CD4-positive, alpha-beta T cell treated with Interleukin-15 for 1 hour (primary cell): ENCODE results near the gene JAKMIP2.
"Not testable (repeated sequence)": the region's sequence is repeated elsewhere in the genome, so short reads cannot be mapped to it uniquely, and the experiment has no call there.

Experiments
- DNase-seq: peaks from one replicate; pipeline ENCODE4 v3.0.0-alpha.2; 2020

JAKMIP2 gene

DNA sequence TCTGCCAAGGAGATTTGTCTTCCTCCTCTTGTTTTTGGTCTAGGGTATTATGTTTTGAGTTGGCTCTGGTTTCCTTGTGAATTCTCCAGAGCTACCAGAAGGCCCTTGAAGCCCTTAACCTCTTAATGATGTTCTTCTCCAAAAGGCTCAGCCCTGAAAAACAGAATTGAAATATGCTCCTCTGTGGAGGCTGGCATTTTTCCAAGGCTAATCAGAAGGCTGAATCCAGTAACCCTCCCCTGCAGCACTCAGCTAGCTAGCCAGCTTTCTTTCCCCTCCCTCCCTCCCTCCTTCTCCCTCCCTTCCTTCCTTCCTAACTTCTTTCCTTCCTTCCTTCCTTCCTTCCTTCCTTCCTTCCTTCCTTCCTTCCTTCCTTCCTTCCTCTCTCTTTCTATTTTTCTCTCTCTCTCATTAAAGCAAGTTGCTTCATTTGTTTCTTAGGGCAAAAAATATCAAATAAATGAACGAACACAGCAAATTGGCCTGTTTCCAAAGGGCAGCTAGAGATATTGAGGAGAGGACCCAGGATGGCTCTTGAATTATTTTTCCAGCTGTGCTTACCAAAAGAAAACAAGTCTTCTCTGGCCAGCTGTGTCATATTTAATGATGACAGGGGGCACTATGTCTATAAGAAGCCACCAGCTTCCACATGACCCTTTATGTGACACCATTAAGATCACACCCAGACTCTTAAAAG is 38.7 kb downstream of the JAKMIP2 start:
- DNase-seq, result no peak

DNA sequence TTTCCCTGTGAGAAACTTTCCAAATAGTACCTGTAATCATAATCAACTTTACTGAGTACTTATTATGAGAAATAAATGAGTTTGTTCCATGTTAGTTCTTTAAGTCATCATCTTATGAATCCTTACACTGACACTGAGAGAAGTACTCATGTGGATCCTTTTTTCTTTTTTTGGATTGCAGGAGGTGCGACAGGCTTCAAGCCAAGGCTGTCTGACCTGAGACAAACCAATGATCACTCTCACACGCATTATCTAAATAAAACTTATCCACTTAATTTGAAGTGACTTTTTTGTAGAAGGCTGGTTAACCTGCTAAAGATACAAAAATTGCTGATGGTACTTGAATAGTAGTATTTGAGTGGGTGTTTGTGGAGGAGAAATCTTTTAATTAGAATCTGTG is 39.5 kb downstream of the JAKMIP2 start:
- no peak for DNase-seq

DNA sequence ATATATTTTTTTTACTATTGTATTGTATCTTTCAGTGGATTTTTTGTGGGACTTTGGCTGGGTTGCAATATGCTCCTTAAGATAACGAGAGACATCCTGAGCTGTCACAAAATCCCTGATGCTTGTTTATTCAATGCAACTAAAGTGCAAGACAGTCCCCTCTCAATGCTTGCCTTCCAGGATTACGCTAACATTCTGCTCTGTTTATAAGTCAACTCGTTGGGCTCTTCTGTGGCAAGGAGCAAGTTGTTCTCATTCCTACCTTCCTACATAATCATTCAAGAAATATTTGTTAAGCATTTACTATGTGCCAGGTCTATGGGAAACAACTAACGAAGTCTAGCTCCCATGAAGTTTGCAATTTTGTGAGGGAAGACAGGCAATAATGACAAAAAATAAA is 40.4 kb downstream of the JAKMIP2 start:
- no peak for DNase-seq

DNA sequence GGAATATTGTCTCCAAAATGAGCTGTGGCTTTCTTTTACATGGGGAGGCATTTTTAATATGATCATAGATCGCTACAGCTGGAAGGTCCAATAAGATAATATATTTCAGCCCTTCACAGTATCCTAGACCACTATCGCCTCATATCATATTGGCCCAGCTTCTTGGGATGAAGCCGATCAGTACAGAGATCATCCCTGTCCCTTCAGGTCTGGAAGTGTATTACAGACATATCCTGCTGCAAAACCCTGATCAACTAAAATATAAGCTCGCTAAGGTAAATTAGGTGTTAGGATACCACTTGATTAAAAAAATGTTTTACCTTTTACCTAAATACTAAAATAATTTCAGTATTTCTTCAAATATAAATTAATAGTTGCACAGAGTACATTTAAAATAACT is 41.7 kb downstream of the JAKMIP2 start:
- no peak for DNase-seq

DNA sequence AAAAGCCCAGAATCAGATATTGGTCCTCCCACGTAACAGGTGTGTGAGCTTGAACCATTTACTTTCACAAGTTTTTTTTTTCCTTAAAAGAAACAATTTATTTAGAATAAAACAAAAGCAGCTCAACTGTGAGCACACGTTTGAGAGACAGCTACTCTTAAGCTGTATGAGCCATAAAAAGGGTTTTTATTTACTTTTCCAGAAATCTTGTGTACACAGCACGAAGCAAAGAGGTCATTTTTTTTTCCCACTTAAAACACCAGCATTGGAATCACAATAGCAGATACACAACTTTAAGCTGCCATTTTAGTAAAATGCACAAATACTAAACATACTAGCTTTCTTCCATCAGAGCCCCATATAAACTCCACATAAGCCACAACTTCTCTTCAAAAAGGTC is 44.6 kb downstream of the JAKMIP2 start:
- DNase-seq, result no peak

DNA sequence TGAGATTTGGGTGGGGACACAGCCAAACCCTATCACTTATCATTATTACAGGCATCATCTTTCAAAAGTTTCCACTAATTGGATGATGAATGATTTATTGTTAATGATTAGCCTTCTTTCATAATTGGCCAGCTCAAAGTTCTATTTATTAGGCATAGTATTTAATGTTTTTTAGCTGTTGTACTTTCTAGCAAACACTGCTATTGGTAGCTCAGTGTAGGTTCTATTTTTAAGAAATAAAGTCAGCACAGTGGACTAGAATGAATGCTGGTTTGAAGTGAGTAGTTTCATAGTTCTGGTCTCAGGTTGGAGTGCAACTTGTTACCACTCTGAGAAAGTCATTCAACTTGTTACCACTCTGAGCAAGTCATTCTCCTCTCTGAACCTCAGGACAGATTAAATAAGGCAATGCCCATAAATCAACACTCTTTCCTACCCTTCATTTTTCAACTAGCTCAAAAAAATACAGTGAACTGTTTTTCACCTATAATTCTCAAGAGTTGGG is 46.9 kb downstream of the JAKMIP2 start:
- DNase-seq, result no peak

DNA sequence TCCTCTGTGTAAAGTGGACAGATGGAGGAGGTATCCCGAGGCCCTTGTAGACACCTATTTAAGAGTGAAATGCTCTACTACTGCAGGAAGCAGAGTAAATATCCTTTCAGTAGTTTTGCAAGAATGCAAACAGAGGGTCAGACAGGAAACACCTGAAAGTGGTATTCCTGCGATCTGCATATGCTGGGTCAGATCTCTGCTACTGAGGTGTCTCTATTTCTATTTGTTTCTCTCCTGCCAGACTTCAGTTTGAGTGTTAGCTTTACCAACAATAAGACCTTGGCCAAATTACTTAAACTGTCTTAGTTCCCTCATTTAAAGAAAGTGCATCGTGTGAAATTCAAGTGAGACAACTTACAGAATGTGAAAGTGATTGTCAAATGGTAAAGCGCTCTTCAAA is 47.6 kb downstream of the JAKMIP2 start:
- DNase-seq, result no peak

DNA sequence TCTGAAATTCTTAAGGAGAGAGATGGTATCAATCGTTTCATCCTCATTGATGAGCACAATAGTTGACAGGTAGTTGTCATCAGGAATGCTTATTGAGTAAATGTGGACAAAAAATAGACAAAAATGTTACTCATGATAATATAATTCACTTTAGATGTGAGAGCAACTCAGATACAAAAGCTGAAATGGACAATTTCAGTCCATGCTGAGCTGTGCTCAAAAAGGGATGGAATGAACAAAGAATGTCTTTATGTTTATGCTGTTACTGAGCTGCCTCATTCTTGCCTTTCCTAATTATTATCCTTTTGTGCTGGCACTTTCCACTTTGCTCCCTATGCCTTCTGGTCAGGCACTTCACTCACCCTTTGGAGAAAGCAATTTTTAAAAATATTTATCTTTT is 49.5 kb downstream of the JAKMIP2 start:
- DNase-seq, result no peak

DNA sequence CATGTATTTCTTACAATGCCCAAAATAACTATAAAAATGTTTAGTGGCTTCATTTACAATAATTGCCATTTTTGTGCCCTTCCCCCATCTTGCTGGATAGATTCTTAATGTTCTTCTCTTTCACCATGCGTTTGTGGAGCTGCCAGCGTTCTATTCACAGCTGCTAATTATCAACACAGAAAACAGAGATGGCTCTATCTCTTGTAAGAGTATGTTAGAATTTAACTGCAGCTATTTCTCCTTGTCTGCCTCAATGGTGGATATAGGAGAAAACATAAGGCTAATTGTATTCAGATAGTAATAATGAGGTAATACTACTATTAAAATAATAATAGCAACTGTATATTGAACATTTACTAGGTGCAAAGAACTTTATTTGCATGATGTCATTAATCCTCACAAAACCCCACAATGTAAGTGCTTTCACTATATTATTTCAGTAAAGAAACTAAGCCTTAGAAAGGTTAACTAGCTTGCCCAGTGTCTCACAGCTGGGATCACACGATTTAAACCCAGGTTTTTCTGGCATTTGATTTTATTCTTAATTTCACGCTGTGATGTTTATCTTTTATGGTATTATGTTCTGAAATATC is 50.1 kb downstream of the JAKMIP2 start:
- no peak for DNase-seq

DNA sequence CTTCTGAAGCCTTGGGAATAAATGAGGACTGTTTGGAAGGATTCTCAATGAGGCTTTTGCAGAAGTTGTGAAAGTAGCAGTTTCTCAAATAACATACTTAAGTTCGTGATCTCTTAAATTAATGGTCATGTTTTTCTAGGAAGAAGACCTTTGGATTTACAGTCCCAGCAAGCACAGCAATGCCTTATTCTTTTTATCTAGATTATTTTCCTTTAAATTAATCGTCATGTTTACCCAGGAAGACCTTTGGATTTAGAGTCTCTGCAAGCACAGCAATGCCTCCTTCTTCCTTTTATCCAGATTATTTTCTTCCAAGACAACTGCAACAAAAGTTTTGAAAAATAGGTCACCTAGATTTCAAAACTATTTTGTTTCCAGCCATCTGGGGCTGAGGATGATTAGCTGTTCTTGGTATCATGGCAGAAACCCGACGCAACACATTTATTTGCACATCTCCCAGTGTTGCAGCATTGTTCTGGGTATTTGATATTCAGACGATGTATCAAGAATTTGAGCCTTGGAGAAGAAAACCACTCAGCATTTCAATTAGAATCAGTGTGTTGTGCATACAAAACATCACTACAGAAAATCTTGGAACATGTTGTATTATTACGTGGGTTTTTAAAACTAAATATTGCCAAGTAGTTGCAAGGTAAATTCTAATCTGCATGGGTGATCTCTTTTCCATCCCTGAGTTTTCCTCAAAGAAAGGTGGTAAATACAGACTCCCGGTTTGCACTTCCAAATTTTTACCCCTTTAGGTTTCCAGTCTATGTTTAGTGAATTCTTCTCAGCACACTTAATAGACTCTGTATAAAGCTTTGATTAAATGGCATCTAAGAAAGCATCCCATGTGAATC is 50.9 kb downstream of the JAKMIP2 start:
- no peak for DNase-seq

DNA sequence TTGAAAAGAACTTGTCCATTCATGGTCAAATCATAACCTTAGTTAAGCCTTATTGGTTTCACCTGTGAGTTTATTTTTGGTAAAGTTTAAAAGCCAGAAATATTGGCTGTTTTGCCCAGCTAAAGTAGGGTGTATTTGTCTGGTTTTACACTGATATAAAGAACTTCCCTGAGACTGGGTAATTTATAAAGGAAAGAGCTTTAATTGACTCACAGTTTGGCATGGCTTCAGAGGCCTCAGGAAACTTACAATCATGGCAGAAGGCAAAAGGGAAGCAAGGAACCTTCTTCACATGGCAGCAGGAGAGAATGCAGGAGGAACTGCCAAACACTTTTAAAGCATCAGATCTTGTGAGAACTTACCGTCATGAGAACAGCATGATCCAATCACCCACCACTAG is 55.3 kb downstream of the JAKMIP2 start:
- no peak for DNase-seq

DNA sequence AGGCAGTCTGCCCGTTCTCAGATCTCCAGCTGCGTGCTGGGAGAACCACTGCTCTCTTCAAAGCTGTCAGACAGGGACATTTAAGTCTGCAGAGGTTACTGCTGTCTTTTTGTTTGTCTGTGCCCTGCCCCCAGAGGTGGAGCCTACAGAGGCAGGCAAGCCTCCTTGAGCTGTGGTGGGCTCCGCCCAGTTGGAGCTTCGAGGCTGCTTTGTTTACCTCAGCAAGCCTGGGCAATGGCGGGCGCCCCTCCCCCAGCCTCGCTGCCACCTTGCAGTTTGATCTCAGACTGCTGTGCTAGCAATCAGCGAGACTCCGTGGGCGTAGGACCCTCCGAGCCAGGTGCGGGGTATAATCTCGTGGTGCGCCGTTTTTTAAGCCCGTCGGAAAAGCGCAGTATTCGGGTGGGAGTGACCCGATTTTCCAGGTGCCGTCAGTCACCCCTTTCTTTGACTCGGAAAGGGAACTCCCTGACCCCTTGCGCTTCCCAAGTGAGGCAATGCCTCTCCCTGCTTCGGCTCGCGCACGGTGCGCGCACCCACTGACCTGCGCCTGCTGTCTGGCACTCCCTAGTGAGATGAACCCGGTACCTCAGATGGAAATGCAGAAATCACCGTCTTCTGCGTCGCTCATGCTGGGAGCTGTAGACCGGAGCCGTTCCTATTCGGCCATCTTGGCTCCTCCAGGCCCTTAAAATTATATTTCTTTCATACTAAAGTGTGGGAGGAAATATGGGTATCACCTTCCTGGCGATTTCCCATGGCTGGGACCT is 61.2 kb downstream of the JAKMIP2 start:
- DNase-seq, result not testable (repeated sequence)

DNA sequence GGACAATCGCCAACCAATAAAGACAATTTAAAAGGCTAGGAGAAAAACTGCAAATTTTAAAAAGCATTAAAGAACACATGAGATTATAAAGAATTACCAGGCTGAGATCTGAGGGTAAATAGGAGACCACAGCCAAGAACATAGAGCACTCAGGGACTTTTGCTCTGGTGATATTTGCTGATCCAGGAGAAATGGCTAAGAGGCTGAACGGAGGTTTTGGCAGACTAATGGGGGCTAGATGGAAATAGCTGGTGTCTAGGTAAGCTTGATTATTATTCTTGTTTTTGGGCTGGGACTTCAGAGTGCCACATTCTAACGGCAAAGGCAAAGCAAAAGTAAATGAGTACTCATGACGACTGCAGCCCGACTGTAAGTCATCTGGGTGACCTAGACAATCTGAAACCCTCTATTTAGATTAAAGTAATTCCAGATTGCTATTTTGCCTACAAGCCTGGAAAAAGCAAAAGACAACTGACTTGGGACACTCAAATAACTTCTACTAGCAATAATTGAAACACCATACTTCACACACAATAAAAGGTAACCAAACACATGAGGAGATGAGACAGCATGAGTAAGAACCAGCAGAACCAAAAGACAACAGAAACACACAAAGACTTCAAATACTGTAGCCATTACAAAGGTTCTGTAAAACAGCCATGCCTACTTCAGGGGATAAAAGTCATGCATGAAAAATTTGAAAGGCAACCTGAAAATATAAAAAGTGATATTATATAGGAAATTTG is 68.8 kb downstream of the JAKMIP2 start:
- no peak for DNase-seq

DNA sequence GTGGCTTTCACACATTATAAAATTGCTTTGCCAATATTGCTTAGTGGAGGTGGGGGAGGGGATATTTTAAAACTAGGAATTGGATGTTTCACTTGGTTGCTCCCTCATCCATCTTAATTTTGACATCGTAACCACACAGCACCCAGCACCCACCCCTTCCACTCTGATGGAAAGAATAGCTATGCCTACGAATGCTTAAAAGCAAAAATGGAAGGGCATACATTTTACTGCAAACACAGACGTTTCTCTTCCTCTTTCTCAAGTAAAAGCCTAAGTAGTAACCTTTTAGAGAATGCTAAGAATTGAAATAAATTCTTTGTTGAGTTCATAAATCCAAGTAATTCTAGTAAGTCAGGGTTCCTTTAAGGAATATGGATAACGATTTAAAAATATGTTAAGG is 69.9 kb downstream of the JAKMIP2 start:
- DNase-seq, result no peak

DNA sequence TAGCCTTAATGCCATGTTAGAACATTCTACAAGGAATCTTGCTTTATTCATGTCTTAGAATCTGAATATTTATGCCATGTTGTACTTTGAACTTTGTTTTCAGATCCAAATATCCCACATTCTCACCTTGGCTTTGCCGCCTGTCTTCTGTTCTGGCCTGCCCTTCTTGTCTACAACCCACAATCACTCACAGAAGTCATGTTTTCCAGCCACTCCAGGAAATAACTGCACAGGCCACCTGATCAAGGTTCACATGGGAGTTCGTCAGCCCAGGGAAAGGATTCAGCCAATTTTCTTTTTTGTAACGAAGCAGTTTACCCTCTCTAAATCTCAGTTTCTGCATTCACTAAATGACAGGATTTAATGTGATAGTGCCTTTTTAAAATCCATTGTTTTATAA is 70.5 kb downstream of the JAKMIP2 start:
- no peak for DNase-seq

DNA sequence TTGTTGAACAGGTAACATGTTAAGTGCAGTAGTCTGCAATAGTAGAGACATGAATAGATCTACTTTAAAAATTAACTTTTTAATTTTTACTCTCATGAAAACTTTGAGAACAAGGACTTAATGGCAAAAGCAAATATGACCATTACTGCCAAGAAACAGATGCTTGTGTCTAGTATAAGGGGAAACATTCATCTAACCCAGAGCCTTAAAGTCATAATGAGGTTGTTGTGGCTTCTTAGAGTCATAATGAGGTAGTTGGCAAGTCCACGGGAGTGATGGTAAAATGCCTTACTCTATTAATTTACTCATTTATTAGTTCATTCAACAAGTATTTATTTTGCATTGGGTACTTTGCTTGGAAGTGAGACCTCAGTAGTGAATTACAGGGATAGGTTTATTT is 71.5 kb downstream of the JAKMIP2 start:
- no peak for DNase-seq

DNA sequence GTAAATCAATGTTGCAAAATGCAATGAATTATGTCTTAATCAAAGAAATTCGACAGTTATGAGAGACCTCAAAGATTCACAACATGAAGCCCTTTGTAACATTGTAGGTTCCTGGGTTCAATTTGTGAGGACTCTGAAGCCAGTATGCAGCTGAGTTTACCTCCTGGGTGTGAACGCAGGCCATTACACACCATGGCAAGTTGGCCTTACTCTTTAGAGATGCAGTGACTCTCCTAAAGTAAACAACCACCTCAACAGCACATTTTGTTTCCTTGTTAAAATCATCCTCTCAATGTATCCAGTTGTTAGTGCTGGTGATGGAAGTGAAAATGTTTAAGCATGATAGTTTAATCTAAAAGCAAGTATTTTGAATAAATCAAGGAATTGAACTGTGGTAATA is 73.8 kb downstream of the JAKMIP2 start:
- DNase-seq, result no peak

DNA sequence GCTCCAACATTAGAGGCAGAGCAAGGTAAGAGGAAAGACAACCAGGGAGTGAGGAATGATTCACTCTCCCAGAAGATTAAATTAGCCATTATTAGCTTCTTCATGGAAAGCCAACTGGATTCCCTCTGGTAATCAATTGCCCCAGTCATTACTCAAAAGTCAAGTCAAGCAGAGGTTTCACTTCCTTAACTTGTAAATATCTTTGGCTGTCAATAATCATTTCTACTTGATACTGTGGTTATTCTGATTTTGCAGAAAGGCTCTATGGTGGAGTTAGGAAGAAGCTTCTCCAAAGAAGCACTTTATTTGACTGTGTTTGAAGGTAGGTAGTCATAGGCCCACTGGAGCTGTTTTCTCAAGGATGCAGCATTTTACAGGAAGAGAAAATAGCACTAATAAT is 78.0 kb downstream of the JAKMIP2 start:
- DNase-seq, result no peak

DNA sequence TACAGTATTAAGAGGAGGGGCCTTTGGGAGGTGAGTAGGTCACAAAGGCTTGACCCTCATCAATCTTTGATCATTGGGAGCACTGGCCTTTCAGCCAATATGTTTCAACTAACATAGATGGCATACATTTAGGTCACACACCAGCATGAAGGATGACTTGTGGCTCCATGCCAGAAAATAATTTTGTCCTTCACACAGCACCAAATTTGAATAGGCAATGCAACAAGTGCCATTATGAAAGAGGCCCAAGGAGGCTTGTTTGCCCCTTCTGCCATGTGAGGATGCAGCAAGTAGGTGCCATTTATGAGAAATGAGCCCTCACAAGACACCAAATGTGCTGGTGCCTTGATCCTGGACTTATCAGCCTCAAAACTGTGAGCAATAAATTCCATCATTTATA is 81.1 kb downstream of the JAKMIP2 start:
- DNase-seq, result no peak

DNA sequence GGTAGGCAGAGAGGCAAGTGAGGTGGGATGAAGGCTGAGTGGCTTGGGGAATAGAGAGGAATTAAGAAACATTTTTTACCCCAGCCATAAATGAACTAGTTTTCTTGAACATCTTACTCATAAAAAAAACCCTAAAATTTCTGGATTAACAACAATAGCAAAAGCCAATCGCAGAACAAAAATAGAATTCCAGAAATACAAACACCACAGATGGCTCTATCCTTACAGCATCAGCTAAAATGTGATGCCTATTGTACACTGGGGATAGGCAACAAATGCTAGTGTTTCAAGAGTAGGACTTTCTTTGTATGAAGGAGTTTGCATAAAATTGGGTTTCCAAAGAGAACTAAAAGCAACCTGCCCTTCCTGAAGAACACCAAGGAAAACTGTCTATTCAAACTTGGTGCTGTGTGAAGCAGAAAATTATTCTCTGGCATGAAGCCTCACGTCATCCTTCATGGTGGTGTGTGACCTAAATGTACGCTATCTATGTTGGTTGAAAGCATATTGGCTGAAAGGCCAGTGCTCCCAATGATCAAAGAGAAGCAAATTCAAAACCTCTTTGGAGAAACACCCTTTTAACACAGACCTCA is 82.9 kb downstream of the JAKMIP2 start:
- DNase-seq, result no peak

DNA sequence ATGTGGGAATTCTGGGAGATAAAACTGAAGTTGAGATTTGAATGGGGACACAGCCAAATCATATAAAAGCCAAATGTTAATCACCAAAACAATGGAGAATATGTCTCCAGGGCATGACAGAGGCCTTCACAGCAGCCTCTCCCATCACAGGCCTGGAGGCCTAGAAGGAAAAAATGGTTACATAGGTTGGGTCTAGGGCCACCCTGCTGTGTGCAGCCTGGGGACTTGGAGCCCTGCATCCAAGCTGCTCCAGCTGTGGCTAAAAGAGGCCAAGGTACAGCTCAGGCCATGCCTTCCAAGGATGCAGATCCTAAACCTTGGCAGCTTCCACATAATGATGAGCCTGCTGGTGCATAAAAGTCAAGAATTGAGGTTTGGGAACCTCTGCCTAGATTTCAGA is 85.1 kb downstream of the JAKMIP2 start:
- DNase-seq, result no peak

DNA sequence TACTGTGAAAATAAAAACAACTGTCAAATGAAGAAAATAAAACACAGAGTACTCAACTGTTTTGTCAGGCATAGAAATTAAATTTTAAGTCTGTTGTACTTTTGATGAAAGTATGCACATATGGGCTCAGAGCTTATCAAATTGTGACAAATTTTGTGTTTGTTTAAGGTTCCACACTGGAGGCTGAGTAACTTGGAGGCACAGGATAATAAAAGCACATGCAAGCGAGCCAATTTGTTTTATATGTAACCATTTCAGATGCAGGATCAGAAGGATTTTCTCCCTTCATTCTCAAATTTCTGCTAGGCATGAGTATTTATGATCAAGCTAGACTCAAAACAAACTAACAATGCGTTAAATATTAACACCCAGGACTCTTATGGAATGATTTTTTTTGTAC is 87.8 kb downstream of the JAKMIP2 start:
- DNase-seq, result no peak
